Endodermal cell (in vitro differentiated cells): ENCODE results near the gene HELB. TPM values are rescaled to one million over a fixed set of nuclear protein-coding genes. Genes with fewer than 3 reads are reported as not detected.

Experiments
- DNase-seq: peaks from one replicate; pipeline ENCODE4 v3.0.0-alpha.2; 2017
- H3K27ac ChIP-seq: 2 replicates; pipeline ENCODE4 v1.5.1; 2013; ENCODE audit warnings: mild to moderate bottlenecking, low read depth, low read length, moderate library complexity
- H3K27me3 ChIP-seq: 2 replicates; pipeline ENCODE4 v1.6.1; 2013; ENCODE audit warnings: mild to moderate bottlenecking, low read length, moderate library complexity; ENCODE audit not compliant: insufficient read depth, control insufficient read depth, poor library complexity, severe bottlenecking
- H3K36me3 ChIP-seq: 2 replicates; pipeline ENCODE4 v1.7.0; 2013; ENCODE audit warnings: mild to moderate bottlenecking, low read length, moderate library complexity; ENCODE audit not compliant: control insufficient read depth, insufficient read depth
- H3K4me1 ChIP-seq: one replicate; pipeline ENCODE4 v1.7.0; 2013; ENCODE audit warnings: low read length; ENCODE audit not compliant: control insufficient read depth, insufficient read depth
- H3K4me3 ChIP-seq: 2 replicates; pipeline ENCODE4 v1.5.1; 2013; ENCODE audit warnings: mild to moderate bottlenecking, low read length, moderate library complexity
- H3K9ac ChIP-seq: 2 replicates; pipeline ENCODE4 v1.6.1; 2013; ENCODE audit warnings: mild to moderate bottlenecking, low read length, moderate library complexity; ENCODE audit not compliant: poor library complexity, severe bottlenecking; ENCODE audit errors: extremely low read depth
- H3K9me3 ChIP-seq: 2 replicates; pipeline ENCODE4 v1.6.1; 2013; ENCODE audit warnings: mild to moderate bottlenecking, low read length, moderate library complexity; ENCODE audit not compliant: control insufficient read depth
- H3K27ac Mint-ChIP-seq: 2 replicates; pipeline ENCODE4 v1.8.0; 2020; ENCODE audit warnings: mixed read lengths
- H3K27me3 Mint-ChIP-seq: 2 replicates; pipeline ENCODE4 v1.8.0; 2021; ENCODE audit warnings: mild to moderate bottlenecking, mixed read lengths; ENCODE audit not compliant: insufficient read depth
- H3K36me3 Mint-ChIP-seq: 2 replicates; pipeline ENCODE4 v1.8.0; 2020; ENCODE audit warnings: low read depth, mixed read lengths
- H3K4me1 Mint-ChIP-seq: 2 replicates; pipeline ENCODE4 v1.8.0; 2020; ENCODE audit warnings: mixed read lengths
- H3K4me3 Mint-ChIP-seq: 2 replicates; pipeline ENCODE4 v1.8.0; 2020; ENCODE audit warnings: mild to moderate bottlenecking, moderate library complexity, mixed read lengths
- H3K9me3 Mint-ChIP-seq: 2 replicates; pipeline ENCODE4 v1.8.0; 2020; ENCODE audit warnings: mild to moderate bottlenecking, mixed read lengths
- WGBS, 2 experiments: methylation state at CpG; one replicate each; pipeline versions ENCODE4 v1.1.5 to v1.1.7; 2013; ENCODE audit warnings: missing lambda C conversion rate in 2 of 2, mixed read lengths in 1 of 2; ENCODE audit not compliant: insufficient coverage in 1 of 2, insufficient read length in 1 of 2; 5-methylcytosine and 5-hydroxymethylcytosine counted together
- total RNA-seq, 2 donors: library from RNA; stranded (reverse); fragmentation: NEBNext Ultra II Directional in 1 of 2; extraction: Animal tissue kit (Norgen Biotek cat#: 25700) in 1 of 2; gene quantifications; 2 replicates in 1 of 2; 3 replicates in 1 of 2; pipeline ENCODE4 v1.2.1, GENCODE V29; 2021
- TF ChIP-seq, protein P1 (sequence below): fragments of 200-600 bp; sonication (generic); conservative IDR thresholded peaks from 2 replicates; pipeline ENCODE4 v1.5.0; 2021; ENCODE audit warnings: antibody characterized with exemption, mild to moderate bottlenecking

HELB gene
- total RNA-seq, 2 donors from 2014 or later, result 6.2 to 11.0 TPM

DNA sequence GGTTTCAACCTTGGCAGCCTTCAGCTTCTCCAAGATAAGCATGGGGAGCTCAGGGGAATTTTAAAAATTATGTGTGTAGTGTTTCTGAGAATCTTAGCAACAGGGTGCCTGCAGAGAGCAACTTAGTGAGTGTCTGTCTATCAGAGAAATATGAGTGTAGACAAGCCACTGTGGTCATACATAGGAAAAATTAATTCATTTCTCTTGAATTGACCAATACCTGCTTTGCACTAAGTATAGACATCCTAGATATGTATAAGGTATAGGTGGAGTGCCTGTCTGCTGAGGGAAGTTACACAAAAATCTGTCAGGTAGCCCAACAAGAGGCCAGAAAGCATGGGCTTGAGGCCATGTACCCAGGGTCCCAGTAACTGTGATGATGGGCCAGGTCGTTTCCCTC lies 20.7 kb downstream of the HELB start:
- WGBS, 2 experiments, result 93 to 100% methylated on average over 1 of the region's 1 CpG
- Histone ChIP-seq H3K9me3 (no peaks in the 10 kb centered on the region), H3K4me3 (no peak overlapping the region), H3K9ac (no peak overlapping the region), H3K27me3 (no peaks in the 10 kb centered on the region), H3K27ac (no peak overlapping the region), H3K36me3 (peaks cover 4% of the 10 kb centered on the region), H3K4me1 (no peaks in the 10 kb centered on the region)
- no peak overlapping the region for H3K4me3 Mint-ChIP-seq
- H3K27me3 Mint-ChIP-seq, result no peaks in the 10 kb centered on the region
- H3K36me3 Mint-ChIP-seq, result peaks cover 28% of the 10 kb centered on the region
- no peak overlapping the region for H3K27ac Mint-ChIP-seq
- no peaks in the 10 kb centered on the region for H3K9me3 Mint-ChIP-seq
- TF ChIP-seq, protein P1, sequence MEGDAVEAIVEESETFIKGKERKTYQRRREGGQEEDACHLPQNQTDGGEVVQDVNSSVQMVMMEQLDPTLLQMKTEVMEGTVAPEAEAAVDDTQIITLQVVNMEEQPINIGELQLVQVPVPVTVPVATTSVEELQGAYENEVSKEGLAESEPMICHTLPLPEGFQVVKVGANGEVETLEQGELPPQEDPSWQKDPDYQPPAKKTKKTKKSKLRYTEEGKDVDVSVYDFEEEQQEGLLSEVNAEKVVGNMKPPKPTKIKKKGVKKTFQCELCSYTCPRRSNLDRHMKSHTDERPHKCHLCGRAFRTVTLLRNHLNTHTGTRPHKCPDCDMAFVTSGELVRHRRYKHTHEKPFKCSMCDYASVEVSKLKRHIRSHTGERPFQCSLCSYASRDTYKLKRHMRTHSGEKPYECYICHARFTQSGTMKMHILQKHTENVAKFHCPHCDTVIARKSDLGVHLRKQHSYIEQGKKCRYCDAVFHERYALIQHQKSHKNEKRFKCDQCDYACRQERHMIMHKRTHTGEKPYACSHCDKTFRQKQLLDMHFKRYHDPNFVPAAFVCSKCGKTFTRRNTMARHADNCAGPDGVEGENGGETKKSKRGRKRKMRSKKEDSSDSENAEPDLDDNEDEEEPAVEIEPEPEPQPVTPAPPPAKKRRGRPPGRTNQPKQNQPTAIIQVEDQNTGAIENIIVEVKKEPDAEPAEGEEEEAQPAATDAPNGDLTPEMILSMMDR, result no peak
- DNase-seq, result no peak
- H3K4me1 Mint-ChIP-seq, result peaks cover 3% of the 10 kb centered on the region

DNA sequence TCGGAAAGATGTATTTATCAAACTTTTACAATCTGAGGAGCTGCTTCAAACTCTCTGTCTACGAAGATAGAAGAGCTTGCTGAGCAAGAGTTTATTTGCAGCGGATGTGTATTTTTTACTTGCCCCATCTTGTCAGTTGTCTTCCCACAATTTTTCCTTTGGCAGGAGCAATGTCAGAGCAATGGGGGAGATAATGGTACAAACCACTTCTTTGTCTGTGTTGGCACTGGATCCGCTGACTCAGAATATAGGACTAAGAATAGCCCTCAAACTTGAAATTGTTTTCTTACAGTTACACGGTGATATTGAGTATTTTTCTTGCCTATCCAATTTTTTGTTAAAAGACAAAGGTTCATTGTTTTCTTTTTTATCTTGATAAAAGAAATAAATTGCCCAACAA lies 27.6 kb downstream of the HELB start:
- Mint-ChIP-seq H3K36me3 (peaks cover 36% of the 10 kb centered on the region), H3K27me3 (no peaks in the 10 kb centered on the region), H3K4me1 (peaks cover 7% of the 10 kb centered on the region), H3K27ac (no peak overlapping the region), H3K9me3 (no peaks in the 10 kb centered on the region), H3K4me3 (no peak overlapping the region)
- no peak overlapping the region for H3K9ac ChIP-seq
- H3K27me3 ChIP-seq, result no peaks in the 10 kb centered on the region
- no peaks in the 10 kb centered on the region for H3K4me1 ChIP-seq
- no peaks in the 10 kb centered on the region for H3K9me3 ChIP-seq
- H3K27ac ChIP-seq, result no peak overlapping the region
- DNase-seq, result no peak
- no peak overlapping the region for H3K4me3 ChIP-seq
- TF ChIP-seq, protein P1, result no peak
- 94 to 100% methylated on average over 4 to 5 of the region's 5 CpGs for WGBS, 2 experiments
- H3K36me3 ChIP-seq, result peaks cover 2% of the 10 kb centered on the region

DNA sequence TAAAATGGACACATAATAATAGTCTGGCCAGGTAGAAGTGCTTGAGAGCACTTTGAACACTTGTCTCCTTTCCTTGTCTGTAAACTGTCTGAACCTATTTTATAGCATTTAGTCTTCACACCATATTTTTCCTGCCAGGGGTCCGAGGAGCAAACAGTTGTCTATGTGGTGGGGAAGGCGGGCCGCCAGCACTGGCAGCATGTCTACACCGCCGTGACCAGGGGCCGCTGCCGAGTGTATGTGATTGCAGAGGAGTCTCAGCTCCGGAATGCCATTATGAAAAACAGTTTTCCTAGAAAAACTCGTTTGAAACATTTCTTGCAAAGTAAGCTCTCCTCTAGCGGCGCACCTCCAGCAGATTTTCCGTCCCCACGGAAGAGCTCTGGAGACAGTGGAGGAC lies 28.7 kb downstream of the HELB start:
- H3K36me3 Mint-ChIP-seq, result peaks cover 29% of the 10 kb centered on the region
- DNase-seq, result no peak
- no peaks in the 10 kb centered on the region for H3K4me1 ChIP-seq
- H3K4me3 Mint-ChIP-seq, result no peak overlapping the region
- no peaks in the 10 kb centered on the region for H3K9me3 Mint-ChIP-seq
- TF ChIP-seq, protein P1, result no peak
- H3K27ac ChIP-seq, result no peak overlapping the region
- no peaks in the 10 kb centered on the region for H3K9me3 ChIP-seq
- no peaks in the 10 kb centered on the region for H3K27me3 ChIP-seq
- no peak overlapping the region for H3K27ac Mint-ChIP-seq
- WGBS, 2 experiments, result 96% methylated on average over 13 of the region's 13 CpGs
- H3K4me1 Mint-ChIP-seq, result peaks cover 7% of the 10 kb centered on the region
- H3K36me3 ChIP-seq, result no peaks in the 10 kb centered on the region
- no peaks in the 10 kb centered on the region for H3K27me3 Mint-ChIP-seq
- H3K9ac ChIP-seq, result no peak overlapping the region
- H3K4me3 ChIP-seq, result no peak overlapping the region
